GM23248 (cell line): ENCODE results near the gene ACTR5.

Experiments
- EZH2 ChIP-seq: fragments of 200-600 bp; sonication (generic); IDR thresholded peaks from 2 replicates; pipeline ENCODE4 v1.6.1; 2018; ENCODE audit warnings: antibody characterized with exemption, mild to moderate bottlenecking; ENCODE audit not compliant: insufficient read depth, poor library complexity, severe bottlenecking
- EZH2phosphoT487 ChIP-seq: fragments of 200-600 bp; sonication (generic); IDR thresholded peaks from 2 replicates; pipeline ENCODE4 v1.6.1; 2018; ENCODE audit warnings: antibody characterized with exemption, moderate library complexity, mild to moderate bottlenecking, low read depth; ENCODE audit not compliant: insufficient read depth

- TF ChIP-seq EZH2 (no peak), EZH2phosphoT487 (no peak)
Measured at GRCh38 chr20:38818113-38819065, 70.1 kb downstream of the ACTR5 start.
